B cell (primary cell): ENCODE measurements around the gene TTPAL. TPM values are rescaled to one million over a fixed set of nuclear protein-coding genes. Genes with fewer than 3 reads are reported as not detected.

Source experiments
- ATAC-seq: fragments of 200-7000 bp; cut with Tn5 transposase; one replicate; pipeline ENCODE4 v1.10.0; 2021; ENCODE audit warnings: low read depth, mild to moderate bottlenecking, moderate number of reproducible peaks, moderate library complexity
- CTCF ChIA-PET: fragments of 350-600 bp; sonication (Branson Sonifier 250); formaldehyde crosslinking; loops from one replicate; lab custom pipeline; 2021; ENCODE audit warnings: antibody characterized with exemption, inconsistent platforms; lab: Charles Lee
- POLR2A ChIA-PET: fragments of 350-600 bp; sonication (Branson Sonifier 250); formaldehyde crosslinking; loops from one replicate; lab custom pipeline; 2021; ENCODE audit warnings: antibody characterized with exemption; lab: Charles Lee
- DNase-seq: peaks from one replicate; pipeline ENCODE4 v3.0.0; 2013
- H2AFZ ChIP-seq: 2 replicates; pipeline ENCODE4 v1.6.1; 2012; ENCODE audit warnings: mild to moderate bottlenecking, low read depth, low read length; ENCODE audit not compliant: insufficient read depth, poor library complexity, severe bottlenecking
- H3K27ac ChIP-seq, 2 donors: 1 replicate in 1 of 2; 2 replicates in 1 of 2; pipeline ENCODE4 v1.5.1; 2012 to 2013; ENCODE audit warnings: low read length in 2 of 2, mild to moderate bottlenecking in 2 of 2, moderate library complexity in 1 of 2
- H3K27me3 ChIP-seq, 4 experiments: fragments of 200-600 bp in 1 of 4; sonication (generic) in 1 of 4; replicated peaks in 1 of 4; 1 replicate in 2 of 4; 2 replicates in 2 of 4; pipeline versions ENCODE4 v1.6.1 to v1.7.0; 2013 to 2016; ENCODE audit warnings: low read length in 3 of 4, mild to moderate bottlenecking in 2 of 4, mixed read lengths in 1 of 4, moderate library complexity in 1 of 4; ENCODE audit not compliant: insufficient read depth in 4 of 4, control insufficient read depth in 3 of 4; ENCODE audit errors: control extremely low read depth in 1 of 4
- H3K36me3 ChIP-seq, 2 experiments: replicated peaks in 1 of 2; 1 replicate in 1 of 2; 2 replicates in 1 of 2; pipeline versions ENCODE4 v1.6.1 to v1.7.1; 2013; ENCODE audit warnings: low read length in 1 of 2; ENCODE audit not compliant: insufficient read depth in 2 of 2, control insufficient read depth in 1 of 2; ENCODE audit errors: control extremely low read depth in 1 of 2, extremely low read depth in 1 of 2
- H3K4me1 ChIP-seq, 2 donors: fragments of 200-600 bp in 1 of 2; sonication (generic) in 1 of 2; 1 replicate in 1 of 2; 2 replicates in 1 of 2; pipeline versions ENCODE4 v1.5.1 to v1.6.1; 2013 to 2017; ENCODE audit warnings: low read length in 2 of 2; ENCODE audit not compliant: control insufficient read depth in 2 of 2, insufficient read depth in 2 of 2
- H3K4me2 ChIP-seq: replicated peaks from 2 replicates; pipeline ENCODE3; 2012; ENCODE audit warnings: mild to moderate bottlenecking, low read depth, low read length; ENCODE audit not compliant: poor library complexity, severe bottlenecking
- H3K4me3 ChIP-seq, 5 experiments: fragments of 200-600 bp in 1 of 5; sonication (generic) in 1 of 5; 1 replicate in 3 of 5; 2 replicates in 2 of 5; pipeline versions ENCODE4 v1.5.1 to v1.7.0; 2011 to 2016; ENCODE audit warnings: low read length in 4 of 5, mild to moderate bottlenecking in 4 of 5, low read depth in 2 of 5, control low read depth in 1 of 5, moderate library complexity in 1 of 5; ENCODE audit not compliant: insufficient read depth in 1 of 5; ENCODE audit errors: control extremely low read depth in 1 of 5, extremely low read depth in 1 of 5
- H3K79me2 ChIP-seq: fragments of 200-600 bp; sonication (generic); one replicate; pipeline ENCODE4 v1.6.0; 2016; ENCODE audit warnings: low read length; ENCODE audit not compliant: control insufficient read depth, insufficient read depth
- H3K9ac ChIP-seq: fragments of 200-600 bp; sonication (generic); 2 replicates; pipeline ENCODE4 v1.6.1; 2017; ENCODE audit warnings: mild to moderate bottlenecking, low read length, moderate library complexity
- H3K9me3 ChIP-seq, 3 donors: one replicate each; pipeline versions ENCODE4 v1.6.1 to v1.7.1; 2013; ENCODE audit warnings: low read length in 2 of 3; ENCODE audit not compliant: control insufficient read depth in 2 of 3, insufficient read depth in 1 of 3; ENCODE audit errors: control extremely low read depth in 1 of 3
- H4K20me1 ChIP-seq: 2 replicates; pipeline ENCODE4 v1.6.0; 2012; ENCODE audit warnings: mild to moderate bottlenecking, low read length; ENCODE audit not compliant: insufficient read depth, control insufficient read depth, poor library complexity, severe bottlenecking
- H3K27ac Mint-ChIP-seq: one replicate; pipeline ENCODE4 v1.8.0; 2021; ENCODE audit warnings: mixed read lengths
- H3K27me3 Mint-ChIP-seq: one replicate; pipeline ENCODE4 v1.8.0; 2021; ENCODE audit warnings: mixed read lengths
- H3K4me1 Mint-ChIP-seq: one replicate; pipeline ENCODE4 v1.8.0; 2021; ENCODE audit warnings: mixed read lengths
- H3K4me3 Mint-ChIP-seq: one replicate; pipeline ENCODE4 v1.8.0; 2021; ENCODE audit warnings: mixed read lengths
- H3K9me3 Mint-ChIP-seq: one replicate; pipeline ENCODE4 v1.8.0; 2022; ENCODE audit warnings: mixed read lengths; ENCODE audit not compliant: insufficient read depth
- CTCF ChIP-seq: fragments of 200-600 bp; IDR thresholded peaks from one replicate; pipeline ENCODE4 v1.8.0; 2022; ENCODE audit warnings: antibody characterized with exemption, mild to moderate bottlenecking
- EZH2 ChIP-seq: IDR thresholded peaks from 2 replicates; pipeline ENCODE4 v1.6.1; 2012; ENCODE audit warnings: borderline replicate concordance, low read depth, mild to moderate bottlenecking, moderate library complexity, low read length; ENCODE audit not compliant: insufficient read depth, poor library complexity, severe bottlenecking
- WGBS: methylation state at CpG from one replicate; pipeline ENCODE4 v1.1.5; 2013; ENCODE audit warnings: missing lambda C conversion rate; ENCODE audit not compliant: insufficient coverage; 5-methylcytosine and 5-hydroxymethylcytosine counted together
- intact Hi-C: fragments of 100-400 bp; cut with micrococcal nuclease; formaldehyde crosslinking; loops from one replicate; pipeline ENCODE4 v1.10.0; 2022
- polyA plus RNA-seq: library from polyadenylated mRNA; depleted of rRNA; stranded (reverse); fragments of >200 nt; gene quantifications from 2 replicates; pipeline ENCODE4 v1.2.3, GENCODE V29; 2012
- total RNA-seq, 2 donors: library from RNA; stranded (reverse); fragments of 120-200 nt in 1 of 2; gene quantifications; 1 replicate in 1 of 2; 2 replicates in 1 of 2; pipeline versions ENCODE4 v1.2.3 to v1.2.4, GENCODE V29; 2013 to 2022

TTPAL gene
- total and polyA plus RNA-seq, 2 donors (not counting 1 experiment from before 2014, with no cell fraction given) = 4.0 to 26.8 TPM

GRCh38 chr20:44445742-44446710 lies 29.6 kb upstream of the TTPAL start:
- intact Hi-C loops = no loop called here
- H3K79me2 ChIP-seq = no peaks in the 10 kb centered on the region
- CTCF ChIA-PET = no interaction called here
- Mint-ChIP-seq H3K4me1 (peaks cover 3% of the 10 kb centered on the region), H3K27me3 (peaks cover 22% of the 10 kb centered on the region), H3K4me3 (no peak overlapping the region), H3K9me3 (no peaks in the 10 kb centered on the region), H3K27ac (no peak overlapping the region)
- no peaks in the 10 kb centered on the region for H4K20me1 ChIP-seq
- no peak overlapping the region for H3K4me3 ChIP-seq
- no peak overlapping the region for H2AFZ ChIP-seq
- no peak overlapping the region for H3K9ac ChIP-seq
- no peak overlapping the region for H3K4me2 ChIP-seq
- WGBS = 75% methylated on average over 6 of the region's 6 CpGs
- H3K27me3 ChIP-seq = no peaks in the 10 kb centered on the region
- H3K27ac ChIP-seq = no peak overlapping the region
- no peaks in the 10 kb centered on the region for H3K9me3 ChIP-seq
- H3K36me3 ChIP-seq = no peaks in the 10 kb centered on the region
- POLR2A ChIA-PET = no interaction called here
- no peaks in the 10 kb centered on the region for H3K4me1 ChIP-seq
- no peak for ATAC-seq
- TF ChIP-seq CTCF = no peak
- no peak for TF ChIP-seq EZH2
- no peak for DNase-seq

GRCh38 chr20:44447827-44448419 lies 27.8 kb upstream of the TTPAL start:
- no peaks in the 10 kb centered on the region for H3K27me3 ChIP-seq
- H3K9ac ChIP-seq = no peak overlapping the region
- intact Hi-C loops = no loop called here
- H3K4me2 ChIP-seq = no peak overlapping the region
- no peaks in the 10 kb centered on the region for H3K9me3 Mint-ChIP-seq
- H3K4me3 Mint-ChIP-seq = no peak overlapping the region
- no peak overlapping the region for H3K4me3 ChIP-seq
- H3K4me1 Mint-ChIP-seq = peaks cover 3% of the 10 kb centered on the region
- no peaks in the 10 kb centered on the region for H3K4me1 ChIP-seq
- H3K79me2 ChIP-seq = no peaks in the 10 kb centered on the region
- no peaks in the 10 kb centered on the region for H4K20me1 ChIP-seq
- CTCF ChIA-PET = no interaction called here
- POLR2A ChIA-PET = no interaction called here
- no peak for ATAC-seq
- H3K27ac Mint-ChIP-seq = no peak overlapping the region
- H2AFZ ChIP-seq = no peak overlapping the region
- 91% methylated on average over 3 of the region's 3 CpGs for WGBS
- no peak for TF ChIP-seq EZH2
- no peak for TF ChIP-seq CTCF
- H3K27me3 Mint-ChIP-seq = peaks cover 9% of the 10 kb centered on the region
- DNase-seq = no peak
- no peak overlapping the region for H3K27ac ChIP-seq
- H3K9me3 ChIP-seq = no peaks in the 10 kb centered on the region
- no peaks in the 10 kb centered on the region for H3K36me3 ChIP-seq
